Spinal cord (tissue), 10 donors: ENCODE results near the gene MORN1. TPM values are rescaled to one million over a fixed set of nuclear protein-coding genes. Genes with fewer than 3 reads are reported as not detected.
A peak's percentile ranks its signal among the peaks of the same experiment; 100 is the strongest.

Experiments
- DNase-seq, 6 donors: peaks; one replicate each; pipeline versions ENCODE4 v3.0.0 to v3.0.0-alpha.2; 2013 to 2015; ENCODE audit warnings: low spot score in 6 of 6, low read depth in 4 of 6
- H3K27ac ChIP-seq: one replicate; pipeline ENCODE4 v1.5.1; 2013; ENCODE audit warnings: low read depth, low read length, control low read depth
- H3K27me3 ChIP-seq: one replicate; pipeline ENCODE4 v1.6.1; 2013; ENCODE audit warnings: low read length; ENCODE audit not compliant: control insufficient read depth, insufficient read depth
- H3K36me3 ChIP-seq: one replicate; pipeline ENCODE4 v1.6.1; 2013; ENCODE audit warnings: low read length; ENCODE audit not compliant: control insufficient read depth, insufficient read depth
- H3K4me1 ChIP-seq: one replicate; pipeline ENCODE4 v1.6.1; 2013; ENCODE audit warnings: low read length; ENCODE audit not compliant: control insufficient read depth, insufficient read depth
- H3K4me3 ChIP-seq: one replicate; pipeline ENCODE4 v1.5.1; 2013; ENCODE audit warnings: low read depth, low read length, control low read depth
- H3K9me3 ChIP-seq: one replicate; pipeline ENCODE4 v1.6.1; 2013; ENCODE audit warnings: low read length; ENCODE audit not compliant: control insufficient read depth, insufficient read depth
- WGBS: methylation state at CpG from one replicate; pipeline ENCODE4 v1.1.5; 2013; ENCODE audit warnings: missing lambda C conversion rate; ENCODE audit not compliant: insufficient coverage; 5-methylcytosine and 5-hydroxymethylcytosine counted together
- polyA plus RNA-seq, 2 donors: library from polyadenylated mRNA; unstranded; fragments of 120-200 nt; gene quantifications; one replicate each; pipeline ENCODE4 v1.2.1, GENCODE V29; 2013; ENCODE audit not compliant: insufficient read length in 2 of 2
- total RNA-seq, 2 donors: library from RNA; depleted of rRNA in 1 of 2; stranded (reverse); fragments of 120-200 nt in 1 of 2; fragments of >200 nt in 1 of 2; gene quantifications; one replicate each; pipeline versions ENCODE4 v1.2.3 to v1.2.4, GENCODE V29; 2013 to 2014
- donor health status: healthy.

MORN1 gene
- total and polyA plus RNA-seq, 4 donors, result 8.4 to 17.5 (median 12.8) TPM

- 91% methylated on average over 22 of the region's 26 CpGs for WGBS
- no peak overlapping the region for H3K4me3 ChIP-seq
Observed at GRCh38 chr1:2303781-2304180, 87.6 kb downstream of the MORN1 start.

DNA sequence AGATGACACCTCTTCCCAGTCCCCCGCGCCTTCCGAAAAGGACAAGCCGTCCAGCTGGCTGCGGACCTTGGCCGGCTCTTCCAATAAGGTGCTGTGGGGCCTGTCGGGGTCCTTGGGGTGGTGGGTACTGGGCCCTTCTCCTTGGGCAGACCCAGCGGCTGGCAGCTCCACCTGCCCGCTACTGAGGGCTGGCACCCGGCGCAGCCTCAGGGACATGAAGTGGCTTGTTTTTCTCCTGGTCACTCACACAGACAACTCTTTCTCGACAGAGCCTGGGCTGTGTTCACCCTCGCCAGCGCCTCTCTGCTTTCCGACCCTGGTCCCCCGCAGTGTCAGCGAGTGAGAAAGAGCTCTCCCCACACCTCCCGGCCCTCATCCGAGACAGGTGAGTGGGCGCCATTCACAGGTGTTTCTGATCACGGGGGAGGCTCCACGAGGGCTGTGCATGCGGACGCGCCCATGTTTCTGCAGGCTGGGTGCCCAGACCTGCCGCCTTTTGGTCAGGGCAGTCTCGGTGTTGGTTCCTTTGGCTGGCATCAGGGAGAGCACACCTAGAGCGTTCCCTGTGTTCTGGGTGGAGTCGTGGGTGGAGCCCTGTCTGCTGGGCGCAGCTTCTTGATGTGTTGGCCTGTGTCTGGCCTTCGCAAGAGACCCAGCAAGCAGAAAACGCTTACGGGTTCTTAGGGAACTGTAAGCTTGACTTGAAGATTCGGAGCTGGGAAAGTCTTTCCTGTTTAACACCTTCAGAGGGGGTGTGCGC lies 88.2 kb downstream of the MORN1 start:
- peaks cover 85% of the 10 kb centered on the region for H3K36me3 ChIP-seq
- H3K9me3 ChIP-seq, result no peaks in the 10 kb centered on the region
- H3K4me1 ChIP-seq, result peaks cover 51% of the 10 kb centered on the region
- H3K4me3 ChIP-seq, result no peak overlapping the region
- H3K27me3 ChIP-seq, result no peaks in the 10 kb centered on the region
- WGBS, result 90% methylated on average over 29 of the region's 35 CpGs
- H3K27ac ChIP-seq, result no peak overlapping the region
- DNase-seq, result no peak

More at GRCh38 chr1:2303781-2304180, 87.6 kb downstream of the MORN1 start:
- H3K27me3 ChIP-seq, result no peaks in the 10 kb centered on the region
- no peak overlapping the region for H3K27ac ChIP-seq
- DNase-seq, result no peak
- peaks cover 45% of the 10 kb centered on the region for H3K4me1 ChIP-seq
- H3K9me3 ChIP-seq, result no peaks in the 10 kb centered on the region
- peaks cover 86% of the 10 kb centered on the region for H3K36me3 ChIP-seq

- H3K36me3 ChIP-seq, result peaks cover 86% of the 10 kb centered on the region
- H3K4me1 ChIP-seq, result peaks cover 59% of the 10 kb centered on the region
- no peaks in the 10 kb centered on the region for H3K27me3 ChIP-seq
- WGBS, result 76% methylated on average over 24 of the region's 24 CpGs
- H3K27ac ChIP-seq, result no peak overlapping the region
- no peak overlapping the region for H3K4me3 ChIP-seq
- no peak for DNase-seq
- no peaks in the 10 kb centered on the region for H3K9me3 ChIP-seq
Observed at GRCh38 chr1:2302292-2302925, 88.9 kb downstream of the MORN1 start.

- 85% methylated on average over 15 of the region's 17 CpGs for WGBS
- peaks cover 86% of the 10 kb centered on the region for H3K36me3 ChIP-seq
- DNase-seq, result no peak
- H3K4me3 ChIP-seq, result no peak overlapping the region
- no peaks in the 10 kb centered on the region for H3K9me3 ChIP-seq
- H3K27ac ChIP-seq, result peak overlapping the region; percentile 33
- no peaks in the 10 kb centered on the region for H3K27me3 ChIP-seq
- peaks cover 60% of the 10 kb centered on the region for H3K4me1 ChIP-seq
Observed at GRCh38 chr1:2301607-2302291, 89.6 kb downstream of the MORN1 start.

- no peaks in the 10 kb centered on the region for H3K9me3 ChIP-seq
- peak overlapping the region; percentile 33 for H3K27ac ChIP-seq
- peak in 1 of 6 donors; percentile 44 for DNase-seq
- WGBS, result 67% methylated on average over 31 of the region's 37 CpGs
- no peaks in the 10 kb centered on the region for H3K27me3 ChIP-seq
- peaks cover 66% of the 10 kb centered on the region for H3K4me1 ChIP-seq
- peaks cover 80% of the 10 kb centered on the region for H3K36me3 ChIP-seq
- no peak overlapping the region for H3K4me3 ChIP-seq
Observed at GRCh38 chr1:2300851-2301606, 90.3 kb downstream of the MORN1 start.

DNA sequence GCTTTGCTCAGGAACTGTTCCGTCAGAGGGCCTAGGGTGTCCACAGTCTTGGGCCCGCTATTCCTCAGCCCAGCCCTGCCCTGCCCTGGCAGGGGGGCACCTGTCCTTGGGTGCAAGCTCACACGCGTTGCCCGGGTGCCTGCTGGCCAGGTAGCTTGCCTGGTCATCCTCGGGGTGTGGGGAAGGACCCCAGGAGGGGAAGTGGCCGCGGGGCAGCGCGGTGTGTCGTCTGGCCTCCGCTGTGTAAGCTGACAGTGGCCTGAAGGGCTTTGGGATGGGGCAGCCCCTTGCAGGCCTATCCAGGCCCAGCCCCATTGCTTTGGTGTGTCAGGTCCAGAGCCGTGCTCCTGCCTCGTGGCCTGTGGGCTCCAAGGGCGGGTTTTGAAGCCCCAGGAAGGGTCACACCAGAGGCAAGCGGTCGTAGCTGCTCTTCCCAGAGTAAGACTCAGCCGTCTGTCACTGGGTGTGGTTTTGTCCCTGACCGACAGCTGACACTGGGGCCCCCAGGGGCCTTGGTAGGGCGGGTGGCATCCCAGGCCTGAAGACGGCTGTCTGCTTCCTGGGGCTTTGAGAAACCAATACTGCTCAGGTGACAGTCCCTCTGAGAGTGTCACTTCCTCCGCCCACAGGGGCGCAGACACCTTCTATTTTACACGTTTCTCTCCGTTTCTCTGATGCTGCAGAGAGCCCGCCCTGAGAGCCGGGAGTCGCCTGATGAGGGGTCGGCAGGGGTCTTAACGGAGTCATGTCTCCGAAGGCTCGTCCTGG lies 91.2 kb downstream of the MORN1 start:
- Histone ChIP-seq H3K36me3 (peaks cover 71% of the 10 kb centered on the region), H3K4me1 (peaks cover 69% of the 10 kb centered on the region), H3K27me3 (no peaks in the 10 kb centered on the region), H3K4me3 (no peak overlapping the region), H3K9me3 (no peaks in the 10 kb centered on the region), H3K27ac (no peak overlapping the region)
- 77% methylated on average over 32 of the region's 32 CpGs for WGBS
- no peak for DNase-seq

- peaks cover 71% of the 10 kb centered on the region for H3K36me3 ChIP-seq
- no peak overlapping the region for H3K4me3 ChIP-seq
- H3K9me3 ChIP-seq, result no peaks in the 10 kb centered on the region
- H3K4me1 ChIP-seq, result peaks cover 74% of the 10 kb centered on the region
- no peak for DNase-seq
- no peaks in the 10 kb centered on the region for H3K27me3 ChIP-seq
- 37% methylated on average over 24 of the region's 24 CpGs for WGBS
- H3K27ac ChIP-seq, result no peak overlapping the region
Observed at GRCh38 chr1:2299131-2299627, 92.2 kb downstream of the MORN1 start.

DNA sequence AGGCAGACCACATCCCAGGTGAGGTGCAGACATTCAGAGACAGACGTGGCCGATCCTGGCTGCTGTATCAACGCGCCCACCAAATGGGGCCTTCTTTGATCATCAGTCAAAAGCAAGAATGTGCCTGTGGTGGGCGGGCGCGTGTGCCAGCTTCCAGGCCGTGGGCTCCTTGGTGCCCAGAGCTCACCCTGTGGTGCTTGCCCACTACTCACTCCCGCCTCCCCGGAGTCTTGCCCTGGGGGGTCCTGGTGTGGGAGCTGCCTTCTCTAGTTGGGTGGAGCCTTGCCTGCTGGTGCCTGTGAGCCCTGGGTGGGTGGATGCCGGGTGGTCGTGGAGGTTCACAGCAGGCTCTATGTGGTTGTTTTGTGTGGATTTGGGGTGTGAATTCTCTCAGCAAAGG lies 92.7 kb downstream of the MORN1 start:
- no peak overlapping the region for H3K27ac ChIP-seq
- no peaks in the 10 kb centered on the region for H3K27me3 ChIP-seq
- 68% methylated on average over 12 of the region's 12 CpGs for WGBS
- peaks cover 67% of the 10 kb centered on the region for H3K36me3 ChIP-seq
- no peak for DNase-seq
- peaks cover 79% of the 10 kb centered on the region for H3K4me1 ChIP-seq
- no peaks in the 10 kb centered on the region for H3K9me3 ChIP-seq
- H3K4me3 ChIP-seq, result no peak overlapping the region
